Loucy (cell line): ENCODE results near the gene CALU.

Experiments
- CTCF ChIP-seq: fragments of 200-600 bp; sonication (generic); conservative IDR thresholded peaks from 2 replicates; pipeline ENCODE4 v1.5.1; 2014; ENCODE audit warnings: mild to moderate bottlenecking, antibody characterized with exemption, low read length
- EZH2phosphoT487 ChIP-seq: fragments of 200-600 bp; IDR thresholded peaks from 2 replicates; pipeline ENCODE4 v1.6.1; 2018; ENCODE audit warnings: antibody characterized with exemption, mild to moderate bottlenecking, moderate library complexity, borderline replicate concordance

DNA sequence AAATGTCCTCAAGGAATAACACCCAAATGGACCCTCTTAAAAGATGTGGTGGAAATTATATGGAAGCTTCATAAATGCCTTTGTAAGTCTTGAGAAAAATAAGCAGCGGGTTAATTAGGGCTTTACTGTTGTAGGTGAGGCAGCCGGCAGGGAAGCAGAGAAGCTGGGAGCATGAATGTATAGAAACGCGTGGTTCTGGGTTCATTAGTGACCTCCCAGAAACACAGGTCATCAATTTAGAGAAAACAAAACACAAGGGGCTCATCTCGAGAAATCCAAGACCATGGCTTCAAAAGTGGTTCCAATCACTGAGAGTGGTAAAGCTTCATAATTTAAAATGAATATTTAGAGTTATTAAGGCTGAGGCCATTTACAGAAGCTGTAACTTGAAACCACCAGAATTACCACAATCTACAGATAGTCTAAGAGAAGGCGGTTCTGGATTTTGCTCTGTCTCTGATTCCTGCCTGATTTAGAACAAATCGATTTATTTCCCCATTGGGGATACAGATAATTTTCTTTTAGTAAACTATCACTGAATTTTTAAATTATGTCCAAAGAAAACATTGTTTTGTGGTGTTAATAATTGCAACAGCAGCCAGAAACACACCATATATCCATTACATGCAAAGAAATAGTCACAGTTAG is 46.4 kb upstream of the CALU start:
- TF ChIP-seq CTCF, result no peak
- no peak for TF ChIP-seq EZH2phosphoT487
